Measurements from ENCODE around the gene ABCB8.

- no peak for TF ChIP-seq CTCF (IDR thresholded peaks at IDR 0.05)
- TF ChIP-seq POLR2A (IDR thresholded peaks at IDR 0.05): no peak
Observed at GRCh38 chr7:151094675-151095074, 66.4 kb downstream of the ABCB8 start.

Measured in heart left ventricle (tissue), 13 donors.